Fibroblast of lung (primary cell): ENCODE data around the gene CDH6. TPM values are rescaled to one million over a fixed set of nuclear protein-coding genes. Genes with fewer than 3 reads are reported as not detected.

Experiments
- DNase-seq, 2 donors: peaks; one replicate each; pipeline versions ENCODE4 v3.0.0 to v3.0.0-alpha.2; 2010; ENCODE audit warnings: low read depth in 2 of 2
- H2AFZ ChIP-seq: 2 replicates; pipeline ENCODE4 v1.5.1; 2012; ENCODE audit warnings: low read length, control low read depth, inconsistent platforms
- H3K27ac ChIP-seq: 2 replicates; pipeline ENCODE4 v1.5.1; 2011; ENCODE audit warnings: low read length, control low read depth; ENCODE audit not compliant: insufficient read depth
- H3K27me3 ChIP-seq: 2 replicates; pipeline ENCODE4 v1.5.1; 2011; ENCODE audit warnings: mild to moderate bottlenecking, low read length; ENCODE audit not compliant: control insufficient read depth, insufficient read depth
- H3K36me3 ChIP-seq: 2 replicates; pipeline ENCODE4 v1.5.1; 2011; ENCODE audit warnings: low read length; ENCODE audit not compliant: control insufficient read depth, insufficient read depth
- H3K4me1 ChIP-seq: 2 replicates; pipeline ENCODE4 v1.5.1; 2011; ENCODE audit warnings: low read length; ENCODE audit not compliant: control insufficient read depth, insufficient read depth; ENCODE audit errors: extremely low read depth
- H3K4me2 ChIP-seq: 2 replicates; pipeline ENCODE4 v1.5.1; 2011; ENCODE audit warnings: low read length, control low read depth; ENCODE audit not compliant: insufficient read depth; ENCODE audit errors: extremely low read depth
- H3K4me3 ChIP-seq, 4 experiments: fragments of 200-600 bp in 1 of 4; sonication (generic) in 1 of 4; replicated peaks in 1 of 4; 2 replicates each; pipeline ENCODE4 v1.5.1; 2011 to 2016; ENCODE audit warnings: low read length in 4 of 4, low read depth in 3 of 4, mild to moderate bottlenecking in 3 of 4, control low read depth in 2 of 4, inconsistent platforms in 1 of 4, mixed read lengths in 1 of 4; ENCODE audit not compliant: insufficient read depth in 1 of 4; ENCODE audit errors: control extremely low read depth in 1 of 4
- H3K79me2 ChIP-seq: 2 replicates; pipeline ENCODE4 v1.5.1; 2012; ENCODE audit warnings: mild to moderate bottlenecking, low read length, inconsistent platforms; ENCODE audit not compliant: control insufficient read depth, insufficient read depth
- H3K9ac ChIP-seq: 2 replicates; pipeline ENCODE4 v1.5.1; 2011; ENCODE audit warnings: mild to moderate bottlenecking, low read length, control low read depth; ENCODE audit not compliant: insufficient read depth
- H3K9me3 ChIP-seq: 2 replicates; pipeline ENCODE4 v1.5.1; 2012; ENCODE audit warnings: low read depth, low read length; ENCODE audit not compliant: control insufficient read depth, insufficient read depth
- H4K20me1 ChIP-seq: 2 replicates; pipeline ENCODE4 v1.5.1; 2011; ENCODE audit warnings: low read length; ENCODE audit not compliant: control insufficient read depth, insufficient read depth; ENCODE audit errors: extremely low read depth
- EZH2 ChIP-seq: IDR thresholded peaks from 2 replicates; pipeline ENCODE4 v1.5.1; 2012; ENCODE audit warnings: low read length, control low read depth, mild to moderate bottlenecking; ENCODE audit errors: missing control alignments
- polyA plus RNA-seq, 2 donors: library from polyadenylated mRNA; depleted of rRNA in 1 of 2; stranded (reverse) in 1 of 2; unstranded in 1 of 2; fragments of >200 nt; gene quantifications; 2 replicates each; pipeline ENCODE4 v1.2.1, GENCODE V29; 2011 to 2012; ENCODE audit warnings: missing spikeins in 1 of 2
- total RNA-seq: library from RNA; depleted of rRNA; stranded (reverse); fragments of >200 nt; gene quantifications from 2 replicates; pipeline ENCODE4 v1.2.1, GENCODE V29; 2014
- TF ChIP-seq, protein P1 (sequence below), 2 donors: IDR thresholded peaks in 1 of 2; conservative IDR thresholded peaks in 1 of 2; 1 replicate in 1 of 2; 2 replicates in 1 of 2; pipeline ENCODE4 v1.5.1; 2011 to 2012; ENCODE audit warnings: low read length in 2 of 2, control low read depth in 1 of 2, inconsistent platforms in 1 of 2, low read depth in 1 of 2, mild to moderate bottlenecking in 1 of 2

CDH6 gene
- total and polyA plus RNA-seq, 2 donors (not counting 1 experiment from before 2014, with no cell fraction given), result 10.4 to 18.8 TPM

DNA sequence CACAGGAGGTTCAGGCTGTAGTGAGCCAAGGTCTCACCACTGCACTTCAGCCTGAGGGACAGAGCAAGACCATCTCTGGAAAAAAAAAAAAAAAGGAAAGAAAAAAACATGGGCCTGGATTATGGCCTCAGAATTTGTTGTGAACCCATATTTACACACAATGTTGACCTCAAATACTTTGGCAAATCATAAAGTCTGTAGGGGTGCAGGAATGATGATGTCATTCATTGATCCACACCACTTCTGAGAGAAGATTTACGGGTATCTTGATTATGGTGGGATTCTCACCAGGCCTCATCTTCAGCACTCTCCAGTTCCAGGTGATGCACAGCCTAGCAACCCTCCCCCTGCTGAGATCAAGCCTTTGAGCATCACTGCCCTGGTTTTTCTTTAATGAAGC, 156.9 kb downstream of the CDH6 start:
- Histone ChIP-seq H3K4me3 (no peak overlapping the region), H3K4me1 (no peaks in the 10 kb centered on the region), H3K4me2 (no peak overlapping the region), H3K9ac (no peak overlapping the region), H3K27ac (no peak overlapping the region), H2AFZ (no peak overlapping the region), H3K27me3 (no peaks in the 10 kb centered on the region), H4K20me1 (no peaks in the 10 kb centered on the region), H3K36me3 (no peaks in the 10 kb centered on the region), H3K79me2 (no peaks in the 10 kb centered on the region), H3K9me3 (no peaks in the 10 kb centered on the region)
- no peak for DNase-seq
- TF ChIP-seq, protein P1, sequence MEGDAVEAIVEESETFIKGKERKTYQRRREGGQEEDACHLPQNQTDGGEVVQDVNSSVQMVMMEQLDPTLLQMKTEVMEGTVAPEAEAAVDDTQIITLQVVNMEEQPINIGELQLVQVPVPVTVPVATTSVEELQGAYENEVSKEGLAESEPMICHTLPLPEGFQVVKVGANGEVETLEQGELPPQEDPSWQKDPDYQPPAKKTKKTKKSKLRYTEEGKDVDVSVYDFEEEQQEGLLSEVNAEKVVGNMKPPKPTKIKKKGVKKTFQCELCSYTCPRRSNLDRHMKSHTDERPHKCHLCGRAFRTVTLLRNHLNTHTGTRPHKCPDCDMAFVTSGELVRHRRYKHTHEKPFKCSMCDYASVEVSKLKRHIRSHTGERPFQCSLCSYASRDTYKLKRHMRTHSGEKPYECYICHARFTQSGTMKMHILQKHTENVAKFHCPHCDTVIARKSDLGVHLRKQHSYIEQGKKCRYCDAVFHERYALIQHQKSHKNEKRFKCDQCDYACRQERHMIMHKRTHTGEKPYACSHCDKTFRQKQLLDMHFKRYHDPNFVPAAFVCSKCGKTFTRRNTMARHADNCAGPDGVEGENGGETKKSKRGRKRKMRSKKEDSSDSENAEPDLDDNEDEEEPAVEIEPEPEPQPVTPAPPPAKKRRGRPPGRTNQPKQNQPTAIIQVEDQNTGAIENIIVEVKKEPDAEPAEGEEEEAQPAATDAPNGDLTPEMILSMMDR (conservative IDR thresholded peaks at IDR 0.05 in 1 of 2, IDR thresholded peaks at IDR 0.05 in 1 of 2; ENCODE audit: low read depth in 1 of 2, low read length in 2 of 2), result no peak

DNA sequence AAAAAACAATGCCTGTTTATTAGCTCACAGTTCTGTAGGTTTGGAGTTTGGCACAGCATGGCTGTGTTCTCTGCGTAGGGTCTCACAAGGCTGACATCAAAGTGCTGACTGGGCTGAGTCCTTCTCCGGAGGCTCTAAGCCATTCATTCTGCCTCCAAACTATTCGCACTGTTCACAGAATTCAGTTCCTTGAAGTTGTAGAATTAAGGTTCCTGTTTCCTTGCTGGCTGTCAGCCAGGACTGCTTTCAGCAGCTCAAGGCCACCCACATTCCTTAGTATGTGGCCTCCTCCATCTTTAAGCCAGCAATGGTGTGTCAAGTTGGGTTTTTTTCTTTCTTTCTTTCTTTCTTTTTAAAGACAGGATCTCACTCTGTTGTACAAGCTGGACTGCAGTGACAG, 161.9 kb downstream of the CDH6 start:
- no peak overlapping the region for H3K4me3 ChIP-seq
- no peak for DNase-seq
- no peak overlapping the region for H3K4me2 ChIP-seq
- no peaks in the 10 kb centered on the region for H4K20me1 ChIP-seq
- H2AFZ ChIP-seq, result no peak overlapping the region
- no peak overlapping the region for H3K9ac ChIP-seq
- H3K4me1 ChIP-seq, result no peaks in the 10 kb centered on the region
- H3K36me3 ChIP-seq, result no peaks in the 10 kb centered on the region
- H3K27me3 ChIP-seq, result no peaks in the 10 kb centered on the region
- TF ChIP-seq, protein P1 (conservative IDR thresholded peaks at IDR 0.05 in 1 of 2, IDR thresholded peaks at IDR 0.05 in 1 of 2; ENCODE audit: low read depth in 1 of 2, low read length in 2 of 2), result no peak
- no peak for TF ChIP-seq EZH2
- H3K9me3 ChIP-seq, result no peaks in the 10 kb centered on the region
- no peak overlapping the region for H3K27ac ChIP-seq
- H3K79me2 ChIP-seq, result no peaks in the 10 kb centered on the region

DNA sequence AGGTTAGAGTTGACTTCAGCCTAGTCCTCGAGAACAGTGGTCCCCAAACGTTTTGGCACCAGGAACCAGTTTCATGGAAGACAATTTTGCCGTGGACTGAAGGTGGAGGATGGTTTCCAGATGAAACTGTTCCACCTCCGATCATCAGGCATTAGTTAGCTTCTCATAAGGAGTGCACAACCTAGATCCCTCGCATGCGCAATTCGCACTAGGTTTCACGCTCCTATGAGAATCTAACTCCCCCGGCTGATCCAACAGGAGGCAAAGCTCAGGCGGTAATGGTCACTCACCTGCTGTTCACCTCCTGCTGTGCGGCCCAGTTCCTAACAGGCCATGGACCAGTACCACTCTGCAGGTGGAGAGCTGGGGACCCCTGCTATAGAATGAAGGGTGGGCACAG, 163.6 kb downstream of the CDH6 start:
- Histone ChIP-seq H3K4me3 (no peak overlapping the region), H3K79me2 (no peaks in the 10 kb centered on the region), H3K9ac (no peak overlapping the region), H3K4me1 (peaks cover 12% of the 10 kb centered on the region), H3K27me3 (no peaks in the 10 kb centered on the region), H3K4me2 (no peak overlapping the region), H2AFZ (no peak overlapping the region), H3K27ac (no peak overlapping the region), H3K36me3 (no peaks in the 10 kb centered on the region), H4K20me1 (no peaks in the 10 kb centered on the region), H3K9me3 (no peaks in the 10 kb centered on the region)
- no peak for DNase-seq
- TF ChIP-seq EZH2, result no peak
- TF ChIP-seq, protein P1 (conservative IDR thresholded peaks at IDR 0.05 in 1 of 2, IDR thresholded peaks at IDR 0.05 in 1 of 2; ENCODE audit: low read depth in 1 of 2, low read length in 2 of 2), result no peak
